Common myeloid progenitor, CD34-positive (primary cell): ENCODE results near the gene ENGASE.

Experiments used
- CTCF ChIA-PET: fragments of 350-600 bp; sonication (Branson Sonifier 250); formaldehyde crosslinking; loops from one replicate; lab custom pipeline; 2021; ENCODE audit warnings: antibody characterized with exemption; lab: Charles Lee
- POLR2A ChIA-PET: fragments of 350-600 bp; sonication (Branson Sonifier 250); formaldehyde crosslinking; loops from one replicate; lab custom pipeline; 2021; ENCODE audit warnings: antibody characterized with exemption; lab: Charles Lee
- DNase-seq, 3 donors: peaks; one replicate each; pipeline versions ENCODE4 v3.0.0 to v3.0.0-alpha.2; 2013
- H3K27ac ChIP-seq, 2 experiments: 1 replicate in 1 of 2; 2 replicates in 1 of 2; pipeline ENCODE4 v1.7.0; 2013; ENCODE audit warnings: inconsistent platforms in 2 of 2, low read length in 2 of 2, mild to moderate bottlenecking in 2 of 2, low read depth in 1 of 2, moderate library complexity in 1 of 2; ENCODE audit not compliant: severe bottlenecking in 2 of 2, insufficient read depth in 1 of 2, poor library complexity in 1 of 2
- H3K27me3 ChIP-seq, 5 experiments: replicated peaks in 2 of 5; 1 replicate in 3 of 5; 2 replicates in 2 of 5; pipeline versions ENCODE4 v1.6.1 to v1.7.0; 2013; ENCODE audit warnings: low read length in 4 of 5, mild to moderate bottlenecking in 2 of 5, moderate library complexity in 2 of 5, inconsistent platforms in 1 of 5; ENCODE audit not compliant: insufficient read depth in 5 of 5, control insufficient read depth in 4 of 5
- H3K36me3 ChIP-seq, 4 experiments: 1 replicate in 2 of 4; 2 replicates in 2 of 4; pipeline versions ENCODE4 v1.6.1 to v1.7.0; 2013; ENCODE audit warnings: low read length in 3 of 4, control low read depth in 1 of 4, mild to moderate bottlenecking in 1 of 4; ENCODE audit not compliant: control insufficient read depth in 4 of 4, insufficient read depth in 4 of 4
- H3K4me1 ChIP-seq, 4 experiments: 1 replicate in 3 of 4; 2 replicates in 1 of 4; pipeline versions ENCODE4 v1.6.1 to v1.7.1; 2013; ENCODE audit warnings: low read length in 3 of 4, mild to moderate bottlenecking in 3 of 4, control low read depth in 1 of 4, inconsistent platforms in 1 of 4, moderate library complexity in 1 of 4; ENCODE audit not compliant: control insufficient read depth in 4 of 4, insufficient read depth in 4 of 4; ENCODE audit errors: control extremely low read depth in 1 of 4
- H3K4me3 ChIP-seq, 7 experiments: 1 replicate in 4 of 7; 2 replicates in 3 of 7; pipeline versions ENCODE4 v1.5.1 to v1.7.0; 2013; ENCODE audit warnings: mild to moderate bottlenecking in 7 of 7, low read length in 6 of 7, moderate library complexity in 6 of 7, inconsistent platforms in 2 of 7, low read depth in 2 of 7, control low read depth in 1 of 7; ENCODE audit not compliant: insufficient read depth in 4 of 7, control insufficient read depth in 1 of 7; ENCODE audit errors: extremely low read depth in 1 of 7
- H3K9me3 ChIP-seq, 5 experiments: 1 replicate in 4 of 5; 2 replicates in 1 of 5; pipeline versions ENCODE4 v1.6.1 to v1.7.1; 2013; ENCODE audit warnings: low read length in 4 of 5, mild to moderate bottlenecking in 2 of 5, inconsistent platforms in 1 of 5, low read depth in 1 of 5, moderate library complexity in 1 of 5; ENCODE audit not compliant: control insufficient read depth in 4 of 5, insufficient read depth in 2 of 5; ENCODE audit errors: control extremely low read depth in 1 of 5
- WGBS: methylation state at CpG from one replicate; pipeline ENCODE4 v1.1.5; 2013; ENCODE audit not compliant: insufficient coverage; 5-methylcytosine and 5-hydroxymethylcytosine counted together

The ENGASE gene

DNA sequence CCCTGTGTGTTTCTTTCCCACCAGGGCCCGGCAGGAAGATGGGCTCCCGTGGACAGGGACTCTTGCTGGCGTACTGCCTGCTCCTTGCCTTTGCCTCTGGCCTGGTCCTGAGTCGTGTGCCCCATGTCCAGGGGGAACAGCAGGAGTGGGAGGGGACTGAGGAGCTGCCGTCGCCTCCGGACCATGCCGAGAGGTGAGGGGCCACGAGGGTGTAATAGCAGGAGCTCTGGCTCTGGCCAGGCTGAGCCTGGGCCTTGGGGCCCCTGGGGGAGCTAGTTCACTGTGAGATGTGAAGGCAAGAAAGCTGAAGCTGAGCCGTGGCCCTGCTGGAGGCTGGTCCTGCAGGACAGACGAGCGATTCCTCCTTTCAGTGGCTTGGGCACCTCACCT, 30.7 kb upstream of the ENGASE start:
- Histone ChIP-seq H3K27me3 (peaks cover 0 to 2% (median 0%) of the 10 kb centered on the region in 5 experiments), H3K36me3 (no peaks in the 10 kb centered on the region), H3K9me3 (no peaks in the 10 kb centered on the region), H3K4me3 (no peak overlapping the region), H3K27ac (no peak overlapping the region), H3K4me1 (no peaks in the 10 kb centered on the region)
- 73% methylated on average over 12 of the region's 12 CpGs for WGBS
- ChIA-PET POLR2A (no interaction called here), CTCF (interaction anchor here (0.7 to 3.3 kb wide), 12 partner anchors 10 to 349 kb away, joined by 3 to 41 read pairs (median 10); partner anchors contain the start of gene ENGASE)
- no peak for DNase-seq

GRCh38 chr17:79044462-79044861, 30.2 kb upstream of the ENGASE start:
- POLR2A ChIA-PET, result no interaction called here
- CTCF ChIA-PET, result interaction anchor here (0.7 to 3.3 kb wide), 14 partner anchors 10 to 666 kb away, joined by 3 to 41 read pairs (median 4); partner anchors contain the start of gene ENGASE
- 96% methylated on average over 11 of the region's 11 CpGs for WGBS

GRCh38 chr17:79045001-79045729, 29.5 kb upstream of the ENGASE start:
- WGBS, result 91% methylated on average over 14 of the region's 15 CpGs
- Histone ChIP-seq H3K9me3 (no peaks in the 10 kb centered on the region), H3K27me3 (peaks cover 0 to 2% (median 0%) of the 10 kb centered on the region in 5 experiments), H3K27ac (no peak overlapping the region), H3K4me3 (no peak overlapping the region), H3K36me3 (no peaks in the 10 kb centered on the region), H3K4me1 (no peaks in the 10 kb centered on the region)
- POLR2A ChIA-PET, result no interaction called here
- CTCF ChIA-PET, result interaction anchor here (0.7 to 3.3 kb wide), 24 partner anchors 11 to 665 kb away, joined by 3 to 41 read pairs (median 4); partner anchors contain the start of gene ENGASE
- DNase-seq, result no peak

More at GRCh38 chr17:79044462-79044861, 30.2 kb upstream of the ENGASE start:
- Histone ChIP-seq H3K27me3 (peaks cover 0 to 2% (median 0%) of the 10 kb centered on the region in 5 experiments), H3K27ac (no peak overlapping the region), H3K4me1 (no peaks in the 10 kb centered on the region), H3K36me3 (no peaks in the 10 kb centered on the region), H3K4me3 (no peak overlapping the region), H3K9me3 (no peaks in the 10 kb centered on the region)
- DNase-seq, result no peak

GRCh38 chr17:79045842-79046196, 28.8 kb upstream of the ENGASE start:
- POLR2A ChIA-PET, result no interaction called here

GRCh38 chr17:79046197-79046915, 28.3 kb upstream of the ENGASE start:
- CTCF ChIA-PET, result interaction anchor here (0.9 to 3.3 kb wide), 13 partner anchors 12 to 346 kb away, joined by 3 to 41 read pairs (median 7); no protein-coding TSS in a partner anchor
- Histone ChIP-seq H3K4me3 (no peak overlapping the region), H3K4me1 (no peaks in the 10 kb centered on the region), H3K9me3 (no peaks in the 10 kb centered on the region), H3K27ac (no peak overlapping the region), H3K36me3 (no peaks in the 10 kb centered on the region), H3K27me3 (peaks cover 0 to 2% (median 0%) of the 10 kb centered on the region in 5 experiments)
- 82% methylated on average over 23 of the region's 25 CpGs for WGBS
- POLR2A ChIA-PET, result no interaction called here
- DNase-seq, result no peak

More at GRCh38 chr17:79045842-79046196, 28.8 kb upstream of the ENGASE start:
- DNase-seq, result peak; percentile 59 to 73 (median 70)
- H3K27me3 ChIP-seq, result peaks cover 0 to 2% (median 0%) of the 10 kb centered on the region in 5 experiments
- H3K36me3 ChIP-seq, result no peaks in the 10 kb centered on the region
- H3K27ac ChIP-seq, result no peak overlapping the region
- no peaks in the 10 kb centered on the region for H3K4me1 ChIP-seq
- no peak overlapping the region for H3K4me3 ChIP-seq
- WGBS, result 2% methylated on average over 11 of the region's 11 CpGs
- CTCF ChIA-PET, result interaction anchor here (0.7 to 3.3 kb wide), 22 partner anchors 12 to 665 kb away, joined by 3 to 41 read pairs (median 4); no protein-coding TSS in a partner anchor
- no peaks in the 10 kb centered on the region for H3K9me3 ChIP-seq

GRCh38 chr17:79046916-79047280, 27.7 kb upstream of the ENGASE start:
- Histone ChIP-seq H3K4me1 (no peaks in the 10 kb centered on the region), H3K27me3 (peaks cover 0 to 2% (median 0%) of the 10 kb centered on the region in 5 experiments), H3K27ac (no peak overlapping the region), H3K4me3 (no peak overlapping the region), H3K36me3 (no peaks in the 10 kb centered on the region), H3K9me3 (no peaks in the 10 kb centered on the region)
- ChIA-PET POLR2A (no interaction called here), CTCF (interaction anchor here (2.0 kb wide), 1 partner anchor 18 kb away, joined by 5 read pairs; no protein-coding TSS in a partner anchor)
- no peak for DNase-seq
- 91% methylated on average over 13 of the region's 15 CpGs for WGBS
